K562 (cell line): ENCODE results near the gene RIPK3.

Experiments
- EZH2 ChIP-seq: IDR thresholded peaks from 2 replicates; pipeline ENCODE4 v1.6.1; 2012; ENCODE audit warnings: low read depth, mild to moderate bottlenecking, inconsistent platforms, low read length, borderline replicate concordance
- POLR2AphosphoS5 ChIP-seq: IDR thresholded peaks from 2 replicates; pipeline ENCODE4 v1.6.1; 2011; ENCODE audit warnings: mild to moderate bottlenecking, low read depth, low read length, moderate library complexity; ENCODE audit not compliant: control insufficient read depth, insufficient read depth
- SOX6 ChIP-seq: fragments of 450-650 bp; IDR thresholded peaks from 2 replicates; pipeline ENCODE4 v1.6.1; 2014; ENCODE audit warnings: mild to moderate bottlenecking
- STAG1 ChIP-seq: sonication (generic); formaldehyde crosslinking; IDR thresholded peaks from 2 replicates; pipeline ENCODE4 v1.5.0; 2020; ENCODE audit warnings: missing genetic modification reagents, borderline replicate concordance
- TEAD4 ChIP-seq, 2 experiments: sonication (generic) in 1 of 2; formaldehyde crosslinking in 1 of 2; IDR thresholded peaks; 2 replicates each; pipeline versions ENCODE4 v1.6.1 to v1.8.0; 2012 to 2022; ENCODE audit warnings: borderline replicate concordance in 1 of 2, inconsistent platforms in 1 of 2, low read length in 1 of 2, mild to moderate bottlenecking in 1 of 2, missing genetic modification reagents in 1 of 2
- ZNF354B ChIP-seq: fragments of 250-450 bp; sonication (Bioruptor Pico); IDR thresholded peaks from 2 replicates; pipeline ENCODE4 v1.4.0; 2020
- TF ChIP-seq, protein P1 (sequence below), 3 experiments: IDR thresholded peaks in 2 of 3; conservative IDR thresholded peaks in 1 of 3; 2 replicates each; pipeline ENCODE4 v1.5.1; 2011 to 2012; ENCODE audit warnings: low read length in 3 of 3, mild to moderate bottlenecking in 3 of 3, control low read depth in 2 of 3, improper control_type of control experiment in 1 of 3, inconsistent platforms in 1 of 3, low read depth in 1 of 3, mixed read lengths in 1 of 3, moderate library complexity in 1 of 3; ENCODE audit not compliant: insufficient read depth in 2 of 3

DNA sequence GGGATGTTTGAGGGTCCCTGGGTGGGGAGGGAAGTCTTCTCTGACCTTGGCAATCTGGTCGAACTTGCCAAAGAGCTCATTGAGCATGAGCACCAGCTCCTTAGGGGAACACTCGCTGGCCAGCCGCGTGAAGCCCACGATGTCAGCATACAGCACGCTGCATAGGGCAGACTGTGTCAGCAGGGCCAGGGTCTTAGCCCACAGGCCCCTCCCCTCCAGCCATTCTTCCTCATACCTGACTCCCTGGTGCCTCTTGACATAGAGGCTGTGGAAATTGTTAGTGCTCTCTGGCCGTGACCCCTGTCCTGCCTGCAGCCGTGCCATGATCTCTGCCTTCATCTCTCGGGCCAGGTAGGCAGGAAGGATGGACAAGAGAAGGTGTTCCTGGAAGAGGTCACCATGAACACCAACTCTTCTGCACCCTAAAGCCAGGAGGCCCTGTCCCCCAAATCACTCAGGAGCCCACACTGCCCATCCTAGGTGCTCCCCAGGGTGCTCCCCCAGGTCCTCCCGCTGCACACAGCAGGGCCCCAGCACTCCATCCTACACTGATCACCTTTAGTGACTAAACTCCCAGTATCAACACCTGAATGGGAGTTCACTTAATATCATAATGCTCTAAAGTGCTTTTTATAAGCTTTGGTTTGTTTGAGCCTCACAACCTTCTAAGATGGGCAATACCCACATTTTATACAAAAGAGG, 8.7 kb downstream of the RIPK3 start:
- TF ChIP-seq, protein P1, sequence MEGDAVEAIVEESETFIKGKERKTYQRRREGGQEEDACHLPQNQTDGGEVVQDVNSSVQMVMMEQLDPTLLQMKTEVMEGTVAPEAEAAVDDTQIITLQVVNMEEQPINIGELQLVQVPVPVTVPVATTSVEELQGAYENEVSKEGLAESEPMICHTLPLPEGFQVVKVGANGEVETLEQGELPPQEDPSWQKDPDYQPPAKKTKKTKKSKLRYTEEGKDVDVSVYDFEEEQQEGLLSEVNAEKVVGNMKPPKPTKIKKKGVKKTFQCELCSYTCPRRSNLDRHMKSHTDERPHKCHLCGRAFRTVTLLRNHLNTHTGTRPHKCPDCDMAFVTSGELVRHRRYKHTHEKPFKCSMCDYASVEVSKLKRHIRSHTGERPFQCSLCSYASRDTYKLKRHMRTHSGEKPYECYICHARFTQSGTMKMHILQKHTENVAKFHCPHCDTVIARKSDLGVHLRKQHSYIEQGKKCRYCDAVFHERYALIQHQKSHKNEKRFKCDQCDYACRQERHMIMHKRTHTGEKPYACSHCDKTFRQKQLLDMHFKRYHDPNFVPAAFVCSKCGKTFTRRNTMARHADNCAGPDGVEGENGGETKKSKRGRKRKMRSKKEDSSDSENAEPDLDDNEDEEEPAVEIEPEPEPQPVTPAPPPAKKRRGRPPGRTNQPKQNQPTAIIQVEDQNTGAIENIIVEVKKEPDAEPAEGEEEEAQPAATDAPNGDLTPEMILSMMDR (IDR thresholded peaks at IDR 0.05 in 2 of 3, conservative IDR thresholded peaks at IDR 0.05 in 1 of 3; ENCODE audit: insufficient read depth in 2 of 3, low read depth in 1 of 3, low read length in 3 of 3), result no peak
- no peak for TF ChIP-seq SOX6
- no peak for TF ChIP-seq TEAD4 (IDR thresholded peaks at IDR 0.05; ENCODE audit: low read length)
- no peak for TF ChIP-seq TEAD4 (CRISPR knock-in tag; IDR thresholded peaks at IDR 0.05; ENCODE audit: borderline replicate concordance)
- TF ChIP-seq STAG1, result no peak
- TF ChIP-seq ZNF354B (CRISPR knock-in tag), result no peak
- TF ChIP-seq EZH2, result no peak
- TF ChIP-seq POLR2AphosphoS5, result no peak
